ENCODE measurements around the gene CCDC192. TPM values are rescaled to one million over a fixed set of nuclear protein-coding genes. Genes with fewer than 3 reads are reported as not detected.
"Not testable (repeated sequence)": the region's sequence is repeated elsewhere in the genome, so short reads cannot be mapped to it uniquely, and the experiment has no call there.

The CCDC192 gene
- total RNA-seq, 1 experiment from 2014 or later, result 0.52 TPM

- ATAC-seq, H3K27ac Mint-ChIP-seq, H3K9me3 Mint-ChIP-seq, H3K36me3 Mint-ChIP-seq, POLR2A ChIA-PET: not testable (repeated sequence)
- H3K27me3 Mint-ChIP-seq (ENCODE audit: low read depth), result peaks cover 27% of the 10 kb centered on the region
- TF ChIP-seq ZNF281 (CRISPR knock-in tag; IDR thresholded peaks at IDR 0.05), result peak; percentile 77
- peak; percentile 87 for TF ChIP-seq FOXK1 (CRISPR knock-in tag; IDR thresholded peaks at IDR 0.05)
- 0 out of 2 replicates have a peak, but pooled peaks have one; percentile 62 for TF ChIP-seq FOXP4 (CRISPR knock-in tag; IDR thresholded peaks at IDR 0.05)
- H3K4me1 Mint-ChIP-seq, result peaks cover 14% of the 10 kb centered on the region
- H3K4me3 Mint-ChIP-seq, result peak overlapping the region; percentile 86
- DNase-seq (ENCODE audit: low spot score), result peak; percentile 77
- CTCF ChIA-PET, result interaction anchor here (1.5 to 2.2 kb wide), 2 partner anchors 416 to 462 kb away, joined by 3 to 4 read pairs; no protein-coding TSS in a partner anchor
These were observed 36.2 kb downstream of the CCDC192 start for GRCh38 chr5:127739348-127739747.

- CTCF ChIA-PET, result interaction anchor here (1.5 to 2.2 kb wide), 2 partner anchors 416 to 462 kb away, joined by 3 to 4 read pairs; no protein-coding TSS in a partner anchor
- peak overlapping the region; percentile 86 for H3K4me3 Mint-ChIP-seq
- H3K4me1 Mint-ChIP-seq, result peaks cover 14% of the 10 kb centered on the region
- peaks cover 4% of the 10 kb centered on the region; the same call in 1 of the 2 replicates for H3K9me3 Mint-ChIP-seq
- peaks cover 27% of the 10 kb centered on the region for H3K27me3 Mint-ChIP-seq (ENCODE audit: low read depth)
- no peak overlapping the region for H3K27ac Mint-ChIP-seq
- peaks cover 3% of the 10 kb centered on the region; the same call in 1 of the 2 replicates for H3K36me3 Mint-ChIP-seq
- ATAC-seq, result peak; percentile 41; the same call in 1 of the 2 replicates
- DNase-seq (ENCODE audit: low spot score), result no peak
- POLR2A ChIA-PET, result no interaction called here
- TF ChIP-seq CDX4 (CRISPR knock-in tag; IDR thresholded peaks at IDR 0.05; ENCODE audit: borderline replicate concordance) (no peak), STAT6 (CRISPR knock-in tag; conservative IDR thresholded peaks at IDR 0.05; ENCODE audit: low read depth) (no peak), ZNF138 (CRISPR knock-in tag; conservative IDR thresholded peaks at IDR 0.05) (no peak), ZNF121 (CRISPR knock-in tag; IDR thresholded peaks at IDR 0.05) (no peak), ATF2 (CRISPR knock-in tag; IDR thresholded peaks at IDR 0.05; ENCODE audit: borderline replicate concordance, low read depth) (no peak), ATF1 (CRISPR knock-in tag; IDR thresholded peaks at IDR 0.05) (no peak), ZNF423 (CRISPR knock-in tag; IDR thresholded peaks at IDR 0.05) (no peak), CTCF (IDR thresholded peaks at IDR 0.05) (no peak), TCF7 (CRISPR knock-in tag; IDR thresholded peaks at IDR 0.05; ENCODE audit: low read depth) (no peak), ARID4B (CRISPR knock-in tag; IDR thresholded peaks at IDR 0.05; ENCODE audit: borderline replicate concordance) (no peak), KAT7 (CRISPR knock-in tag; IDR thresholded peaks at IDR 0.05; ENCODE audit: borderline replicate concordance) (no peak), ETV6 (CRISPR knock-in tag; IDR thresholded peaks at IDR 0.05) (no peak), ZNF671 (CRISPR knock-in tag; IDR thresholded peaks at IDR 0.05) (no peak), MYBL2 (CRISPR knock-in tag; IDR thresholded peaks at IDR 0.05) (no peak), TEAD4 (CRISPR knock-in tag; IDR thresholded peaks at IDR 0.05) (no peak)
These were observed 36.7 kb downstream of the CCDC192 start for GRCh38 chr5:127739807-127740384.

All from WTC11 (cell line).